Stimulated activated CD8-positive, alpha-beta memory T cell treated with anti-CD3 and anti-CD28 coated beads, Interleukin-12 subunit alpha, Interleukin-12 subunit beta, amount 100 ng/mL, for 4 hours (primary cell): ENCODE data around the gene FARP1.

Source experiments
- DNase-seq: peaks from one replicate; pipeline ENCODE4 v3.0.0-alpha.2; 2020; ENCODE audit warnings: low read depth

Gene FARP1

DNA sequence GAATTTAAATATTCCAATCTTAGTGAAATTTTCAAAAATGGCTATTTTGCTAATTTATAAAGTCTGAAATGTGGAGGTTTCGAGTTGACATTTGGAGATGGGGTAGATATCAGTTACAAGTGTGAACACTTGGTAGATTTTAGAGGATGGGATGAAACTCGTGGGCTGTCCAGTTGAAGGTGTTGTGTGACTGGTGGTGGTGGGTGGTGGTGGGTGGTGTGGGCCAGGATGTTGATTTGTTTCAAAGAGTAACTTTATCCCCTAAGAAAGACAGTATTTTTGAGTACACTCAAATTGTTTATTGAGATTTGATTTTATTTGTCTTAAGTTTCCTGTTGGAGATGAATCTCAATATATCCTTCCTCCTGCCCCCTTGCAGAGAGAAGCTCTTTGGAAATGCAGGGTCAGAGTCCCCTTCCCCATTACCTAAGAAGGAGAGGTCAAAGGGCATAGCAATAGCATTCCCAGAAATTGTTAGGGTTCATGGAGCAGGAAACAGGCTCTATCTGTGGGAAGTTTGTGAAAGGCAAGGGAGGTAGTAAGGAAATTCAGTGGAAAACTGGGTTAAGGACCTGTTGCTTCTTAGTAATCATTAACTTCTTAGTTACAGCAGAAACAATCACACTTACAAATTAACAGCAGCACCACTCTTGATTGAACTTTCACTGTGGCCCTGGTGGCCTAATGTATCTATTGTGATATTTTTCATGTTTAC, 167.7 kb downstream of the FARP1 start:
- DNase-seq = no peak

DNA sequence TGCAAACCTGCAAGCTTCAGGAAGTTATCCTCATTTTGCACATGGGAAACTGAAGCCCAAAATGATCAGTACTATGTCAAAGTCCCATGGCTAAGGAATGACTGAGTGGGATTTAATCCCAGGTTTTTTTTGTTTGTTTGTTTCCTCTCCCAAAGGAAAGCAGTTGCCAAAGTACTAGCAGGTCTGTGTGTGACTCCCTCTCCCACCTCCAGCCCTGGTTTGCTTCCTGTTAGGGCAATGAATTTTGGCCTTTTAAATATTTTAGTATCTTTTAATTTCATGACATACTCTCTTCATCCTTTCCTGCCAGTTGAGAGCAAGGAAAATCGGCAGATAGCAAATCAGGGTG, 168.3 kb downstream of the FARP1 start:
- no peak for DNase-seq

DNA sequence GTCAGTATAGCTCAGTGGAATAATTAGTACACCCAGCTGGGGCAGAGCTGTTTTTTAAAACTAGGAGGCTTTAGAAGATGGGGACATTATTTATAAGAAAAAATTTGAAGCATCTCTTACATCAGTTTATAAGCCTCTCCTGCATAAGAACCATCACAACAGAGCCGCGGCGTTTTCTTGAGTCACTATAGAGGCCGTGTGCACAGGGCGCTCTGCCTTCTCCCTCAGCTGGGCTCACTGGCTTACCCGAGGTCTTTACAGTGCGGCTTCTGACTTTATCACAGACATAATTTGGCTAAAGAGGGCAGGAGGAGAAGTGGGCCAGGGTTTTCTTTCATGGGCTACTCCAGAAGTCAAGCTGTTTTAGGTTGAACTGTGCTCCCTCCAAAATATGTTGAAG, 169.7 kb downstream of the FARP1 start:
- DNase-seq = no peak

DNA sequence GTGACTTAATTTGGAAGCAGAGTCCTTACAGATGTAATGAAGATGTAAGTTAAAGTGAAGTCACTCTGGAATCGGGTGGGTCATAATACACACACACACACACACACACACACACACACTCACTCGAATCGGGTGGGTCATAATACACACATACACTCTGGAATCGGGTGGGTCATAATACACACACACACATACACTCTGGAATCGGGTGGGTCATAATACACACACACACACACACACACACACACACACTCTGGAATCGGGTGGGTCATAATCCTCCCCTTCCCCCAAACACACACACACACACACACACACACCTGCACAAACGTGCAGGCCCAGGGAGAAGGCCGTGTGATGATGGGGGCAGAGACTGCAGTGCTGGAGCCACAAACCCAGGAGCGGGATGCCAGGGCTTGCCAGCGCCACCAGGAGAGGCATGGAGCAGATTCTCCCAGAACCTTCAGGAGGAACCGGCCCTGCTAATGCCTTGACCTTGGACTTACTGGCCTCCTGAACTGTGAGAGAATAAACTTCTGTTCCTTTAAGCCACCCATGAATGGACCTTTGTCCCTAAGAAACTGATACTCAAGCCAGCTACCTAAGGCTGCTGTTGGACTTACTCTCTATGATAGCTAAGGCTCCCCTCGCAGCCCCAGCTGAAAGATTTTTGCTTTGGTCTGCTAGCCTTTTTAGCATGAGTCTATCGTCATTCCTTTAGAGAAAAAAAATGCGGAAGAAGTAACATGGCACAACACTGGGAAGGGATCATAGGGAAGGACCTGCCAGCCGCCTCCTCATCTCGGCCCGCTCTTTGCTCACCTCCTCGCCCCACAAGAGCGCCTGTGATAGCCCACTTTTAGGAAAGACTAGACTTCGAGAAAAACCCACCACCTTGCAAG, 170.4 kb downstream of the FARP1 start:
- DNase-seq = no peak

DNA sequence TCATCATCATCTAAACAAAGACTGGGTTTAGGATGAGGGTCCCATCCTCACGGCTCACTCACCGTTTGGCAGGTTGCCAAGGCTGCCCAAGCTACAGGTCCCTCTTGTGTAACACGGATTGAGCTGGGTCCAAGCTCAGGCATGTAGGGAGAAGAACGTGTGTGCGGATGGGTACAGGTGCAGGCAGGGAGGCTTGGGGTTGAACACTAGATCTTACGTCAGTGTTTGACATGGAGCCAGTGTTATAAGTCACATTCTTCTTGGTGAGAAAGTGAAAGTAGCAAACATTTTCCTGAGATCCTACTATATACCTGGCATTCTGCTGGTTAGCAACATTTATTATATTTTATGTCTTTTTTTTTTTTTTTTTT, 171.0 kb downstream of the FARP1 start:
- DNase-seq = no peak

DNA sequence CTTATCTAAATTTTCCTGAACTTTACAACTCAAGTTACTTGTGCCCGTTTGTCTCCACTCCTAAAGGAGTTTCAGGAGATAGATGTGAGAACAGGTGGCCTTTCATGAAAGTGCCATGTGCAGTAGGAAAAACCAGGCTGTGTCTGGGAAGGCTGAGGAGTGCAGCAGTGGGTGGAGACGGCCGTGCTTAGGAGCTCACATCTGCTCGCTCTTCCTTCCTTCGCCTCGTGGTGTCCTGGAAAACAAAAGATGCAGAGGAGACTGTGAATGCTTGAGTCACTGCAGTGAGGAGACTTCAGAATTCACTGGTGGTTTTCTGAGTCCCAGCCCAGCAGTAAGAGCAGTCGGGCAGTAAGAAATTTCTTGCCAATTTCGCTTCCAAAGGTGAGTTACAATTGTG, 172.6 kb downstream of the FARP1 start:
- DNase-seq = no peak

DNA sequence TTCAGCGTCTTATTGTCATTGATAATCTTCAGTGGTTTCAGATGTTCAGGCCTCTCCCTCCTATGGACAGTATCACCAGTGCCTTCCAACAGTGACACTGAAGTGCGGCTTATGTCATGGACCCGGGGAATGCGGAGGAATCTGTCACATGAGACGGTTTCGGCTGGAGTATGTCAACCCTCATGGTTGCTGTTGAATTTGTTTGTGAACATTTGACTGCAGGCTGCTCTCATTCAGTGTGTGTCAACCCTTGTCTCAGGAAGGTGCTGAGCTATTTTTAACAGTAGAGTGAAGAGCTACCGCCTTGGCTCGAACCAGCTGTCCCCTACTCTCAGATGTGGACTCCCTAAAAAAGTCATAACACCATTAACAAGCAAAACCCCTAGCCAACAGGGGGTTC, 173.0 kb downstream of the FARP1 start:
- no peak for DNase-seq

DNA sequence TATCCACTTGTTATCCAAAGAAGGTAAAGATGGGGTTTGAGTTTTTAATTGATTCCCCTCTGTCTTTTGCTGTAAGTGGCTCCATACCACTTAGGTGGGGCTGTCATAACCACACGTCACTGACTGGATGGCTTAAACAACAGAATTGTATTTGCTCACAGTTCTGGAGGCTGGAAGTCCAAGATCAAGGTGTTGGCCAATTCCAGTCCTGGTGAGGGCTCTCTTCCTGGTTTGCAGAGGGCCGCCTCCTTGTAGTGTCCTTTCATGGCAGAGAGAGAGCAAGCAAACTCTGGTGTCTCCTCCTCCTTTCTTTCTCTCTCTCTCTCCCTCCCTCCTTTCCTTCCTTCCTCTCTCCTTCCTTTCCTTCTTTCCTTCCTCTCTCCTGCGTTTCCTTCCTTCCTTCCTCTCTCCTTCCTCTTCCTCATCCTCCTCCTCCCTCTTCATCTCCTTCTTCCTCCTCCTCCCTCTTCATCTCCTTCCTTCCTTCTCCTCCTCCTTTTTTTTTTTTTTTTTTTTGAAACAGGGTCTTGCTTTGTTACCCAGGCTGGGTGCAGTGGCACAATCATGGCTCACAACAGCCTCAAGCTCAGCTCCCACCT, 174.8 kb downstream of the FARP1 start:
- no peak for DNase-seq

DNA sequence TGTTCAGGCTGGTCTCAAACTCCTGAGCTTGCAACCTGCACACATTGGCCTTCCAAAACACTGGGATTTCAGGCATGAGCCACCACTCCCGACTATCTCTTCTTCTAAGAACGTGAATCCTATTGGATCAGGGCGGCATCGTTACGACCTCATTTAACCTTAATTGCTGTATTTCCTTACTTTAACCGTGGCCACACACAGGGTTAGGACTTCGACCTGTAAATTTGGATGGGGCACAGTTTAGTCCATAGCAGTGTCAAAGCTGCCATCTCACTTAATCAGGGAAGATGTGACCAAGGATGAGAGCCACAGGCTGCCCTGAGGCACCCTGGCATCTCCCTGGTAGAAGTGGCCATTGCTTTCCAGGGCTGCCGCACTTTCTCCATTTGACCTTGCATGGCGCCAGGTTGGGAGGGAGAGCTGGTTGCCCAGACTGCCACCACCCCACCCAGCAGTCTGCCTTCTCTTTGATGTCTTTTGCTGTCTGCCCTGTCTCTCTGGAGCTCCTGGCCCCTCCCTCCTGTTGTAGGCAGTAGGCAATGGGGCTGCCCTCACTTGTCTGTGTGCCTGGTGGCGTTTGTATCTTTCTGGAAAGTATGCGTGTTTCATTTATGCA, 175.5 kb downstream of the FARP1 start:
- DNase-seq = no peak

DNA sequence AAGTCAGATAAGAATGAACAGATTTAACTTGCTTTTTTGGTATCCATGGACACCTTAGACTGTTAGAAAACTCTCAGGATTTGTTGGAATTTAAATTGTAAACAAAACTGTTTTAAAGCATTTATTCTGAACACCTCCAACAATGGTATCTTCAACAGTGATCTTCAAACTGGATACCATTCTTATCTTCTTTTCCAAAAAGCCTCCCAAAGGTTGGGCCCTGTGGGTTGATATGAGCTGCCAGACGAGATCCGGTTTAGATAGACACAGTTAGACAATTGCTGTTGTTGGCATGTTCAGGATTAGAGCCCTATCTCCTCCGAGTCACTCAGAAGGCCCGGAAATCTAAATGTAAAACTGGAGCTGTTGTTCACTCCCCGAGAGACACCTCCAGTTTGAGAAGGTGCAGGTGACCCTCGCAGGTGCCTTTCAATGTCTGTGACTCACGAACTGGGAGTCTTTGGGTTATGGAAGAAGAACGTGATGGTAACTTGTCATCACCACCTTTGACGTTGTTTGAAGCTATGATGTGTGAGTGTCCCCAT, 177.7 kb downstream of the FARP1 start:
- DNase-seq = no peak

DNA sequence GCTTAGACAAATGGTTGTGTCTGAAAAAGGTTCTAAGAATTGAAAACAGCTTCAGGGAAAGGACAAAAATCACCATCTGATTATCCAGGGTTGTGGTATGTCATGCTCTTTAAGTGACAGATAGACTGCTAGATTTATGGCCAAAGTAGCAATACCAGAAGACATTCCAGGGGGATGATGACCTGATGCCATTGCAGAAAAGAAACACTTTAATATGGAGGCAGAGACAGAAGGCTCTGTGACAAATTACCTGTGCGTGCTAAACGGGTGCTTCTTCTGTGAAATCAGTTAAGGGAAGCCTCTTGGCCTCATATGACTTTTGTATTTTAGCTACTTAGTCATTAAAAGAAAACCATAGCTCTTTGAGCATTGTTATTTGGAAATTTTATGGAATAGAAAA, 178.5 kb downstream of the FARP1 start:
- no peak for DNase-seq

DNA sequence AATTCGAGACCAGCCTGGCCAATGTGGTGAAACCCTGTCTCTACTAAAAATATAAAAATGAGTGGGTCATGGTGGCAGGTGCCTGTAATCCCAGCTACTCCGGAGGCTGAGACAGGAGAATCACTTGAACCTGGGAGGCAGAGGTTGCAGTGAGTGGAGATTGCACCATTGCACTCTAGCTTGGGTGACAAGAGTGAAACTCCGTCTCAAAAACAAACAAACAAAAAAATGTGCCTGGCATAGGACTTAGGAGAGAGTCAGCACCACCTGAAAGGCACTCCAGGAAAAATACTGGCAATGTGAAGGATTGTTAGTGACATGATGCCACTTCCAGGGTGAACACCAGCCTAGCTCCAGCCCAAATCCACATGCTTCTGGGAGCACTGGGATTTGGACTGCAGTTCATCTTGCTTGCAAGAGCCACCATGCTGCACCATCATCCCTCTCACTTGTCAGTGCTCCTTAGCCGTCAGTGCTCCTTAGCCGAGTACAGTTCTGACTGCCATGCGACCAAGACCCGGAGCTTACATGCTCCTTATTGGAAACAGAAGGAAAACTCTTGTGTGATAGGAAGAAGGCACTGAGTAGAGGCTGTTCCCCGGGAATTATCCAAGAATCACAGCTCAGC, 179.3 kb downstream of the FARP1 start:
- DNase-seq = no peak

DNA sequence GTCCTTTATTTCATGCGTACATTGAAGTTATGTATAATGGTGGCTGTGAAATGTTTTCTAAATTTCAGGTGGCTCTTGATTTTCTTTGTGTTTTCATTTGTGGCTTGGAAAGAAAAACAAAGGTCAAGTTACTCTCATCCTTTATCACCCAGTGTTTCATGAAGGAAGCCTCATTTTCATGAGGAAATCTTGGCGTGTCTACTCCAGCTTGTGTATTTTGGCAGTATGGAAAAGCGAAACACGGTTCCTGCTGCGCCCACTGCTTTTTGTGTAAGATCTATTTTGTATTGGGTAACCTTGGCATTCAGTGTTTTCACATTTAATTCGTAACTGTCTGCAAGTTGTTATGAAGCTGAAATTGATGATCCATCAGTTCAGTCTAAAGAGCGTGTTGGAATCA, 181.2 kb downstream of the FARP1 start:
- DNase-seq = no peak

DNA sequence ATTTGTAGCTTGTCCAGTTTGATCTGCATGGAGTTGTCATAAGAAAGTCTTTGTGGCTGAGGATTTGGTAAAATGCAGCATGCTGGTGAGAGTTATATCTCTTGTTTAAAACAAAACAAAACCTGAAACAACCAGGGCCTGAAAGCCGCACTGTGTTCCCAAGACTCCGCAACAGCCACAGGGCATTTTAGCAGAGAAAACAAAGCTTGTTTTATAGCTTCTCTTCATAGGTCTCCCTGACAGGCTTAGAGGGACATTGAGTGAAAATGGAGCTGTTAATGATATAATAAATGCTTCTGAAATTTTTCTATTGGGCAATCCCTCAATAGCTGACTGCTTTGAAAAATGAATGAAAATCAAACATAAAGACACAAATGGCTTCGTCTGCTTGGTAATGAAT, 182.8 kb downstream of the FARP1 start:
- no peak for DNase-seq

DNA sequence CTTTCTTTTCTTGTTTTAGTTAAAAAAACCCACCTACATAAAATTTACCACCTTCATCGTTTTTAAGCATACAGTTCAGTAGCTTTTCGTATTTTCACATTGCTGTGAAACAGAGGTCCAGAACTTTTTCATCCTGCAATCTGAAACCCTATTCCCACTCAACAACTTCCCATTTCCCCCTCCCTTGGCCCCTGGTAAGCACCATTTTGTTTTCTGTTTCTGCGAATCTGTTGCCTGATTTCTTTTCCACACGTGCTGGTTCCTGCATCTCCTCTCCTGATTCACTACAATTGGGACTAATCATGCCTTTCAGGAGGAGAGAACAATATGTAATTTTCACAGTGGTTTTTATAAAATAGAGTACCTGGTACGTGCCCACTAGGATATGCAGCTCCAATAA, 183.4 kb downstream of the FARP1 start:
- no peak for DNase-seq

DNA sequence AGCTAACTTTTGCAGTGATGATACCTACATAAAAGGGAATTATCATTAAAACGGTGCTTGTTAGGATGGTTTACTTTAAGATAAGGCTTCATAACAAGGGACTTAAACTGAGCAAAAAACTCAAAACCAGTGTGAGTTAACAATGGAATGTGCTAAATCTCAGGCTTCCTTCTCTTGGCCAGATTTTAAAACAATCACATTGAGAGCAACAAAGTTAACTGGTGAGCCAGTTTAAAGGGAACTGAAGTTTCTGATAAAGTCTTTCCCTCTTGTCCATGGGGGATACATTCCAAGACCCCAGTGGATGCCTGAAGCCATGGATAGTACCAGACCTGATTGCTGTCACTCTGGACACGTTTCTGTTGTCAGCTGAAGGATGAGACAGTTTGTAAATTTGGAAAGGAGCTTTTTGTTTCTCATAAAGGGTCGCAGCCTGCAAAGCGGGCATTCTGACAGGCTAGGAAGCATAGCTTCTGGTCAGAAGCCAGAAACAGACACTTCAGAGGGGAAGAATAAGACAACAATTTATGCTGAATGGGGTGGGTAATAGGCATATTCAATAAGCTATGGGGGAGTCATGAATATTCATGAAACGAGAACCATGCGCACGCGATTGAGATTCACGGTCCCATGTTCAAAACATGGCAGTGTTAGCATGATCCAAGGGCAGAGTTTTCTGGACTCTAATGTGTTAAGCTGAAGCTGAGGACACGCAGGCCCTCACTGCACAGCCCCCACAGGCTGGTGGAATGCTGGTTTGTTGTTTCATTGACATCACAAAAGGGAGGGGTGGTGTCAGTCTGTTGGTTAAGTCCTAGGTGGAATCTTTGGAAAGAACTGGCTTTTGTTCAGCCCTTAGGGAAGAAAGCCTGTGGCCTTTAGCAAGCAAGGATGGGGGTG, 184.7 kb downstream of the FARP1 start:
- DNase-seq = no peak

DNA sequence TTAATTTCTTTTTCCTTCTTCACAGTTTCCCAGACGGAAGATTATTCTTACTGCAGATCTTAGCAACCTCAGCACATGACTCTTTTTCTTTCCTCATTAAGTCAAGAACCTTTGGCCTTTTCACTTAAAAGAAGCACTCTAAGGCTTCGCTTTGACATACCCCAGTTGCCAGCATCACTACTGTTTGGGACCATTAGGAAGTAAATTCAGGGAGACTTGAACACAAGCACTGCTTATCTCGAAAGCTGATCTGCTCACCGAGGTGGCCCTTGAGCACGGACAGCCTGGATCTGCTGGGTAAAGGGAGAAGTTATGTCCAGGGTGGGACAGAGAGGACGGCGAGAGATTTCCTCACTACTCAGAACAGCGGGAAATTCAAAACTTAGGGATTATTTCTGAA, 185.6 kb downstream of the FARP1 start:
- DNase-seq = no peak

DNA sequence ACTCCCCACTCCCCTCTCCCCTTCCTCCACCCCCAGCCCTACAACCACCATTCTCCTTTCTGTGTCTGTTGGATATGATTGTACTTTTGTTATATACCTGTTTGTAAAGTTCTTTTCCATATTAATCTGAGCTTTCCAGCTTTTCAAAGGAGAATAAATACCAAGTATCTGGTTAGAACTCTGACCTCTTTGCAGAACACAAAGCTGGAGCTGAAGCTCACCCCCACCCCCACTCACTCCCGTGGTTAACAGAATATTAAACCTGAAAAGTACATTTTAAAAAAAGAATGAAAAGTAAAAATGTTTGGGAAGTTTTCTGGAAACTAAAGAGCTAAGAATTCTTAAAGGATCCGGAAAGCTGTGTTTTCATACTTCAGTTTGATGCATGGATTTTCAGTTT, 189.3 kb downstream of the FARP1 start:
- DNase-seq = no peak

DNA sequence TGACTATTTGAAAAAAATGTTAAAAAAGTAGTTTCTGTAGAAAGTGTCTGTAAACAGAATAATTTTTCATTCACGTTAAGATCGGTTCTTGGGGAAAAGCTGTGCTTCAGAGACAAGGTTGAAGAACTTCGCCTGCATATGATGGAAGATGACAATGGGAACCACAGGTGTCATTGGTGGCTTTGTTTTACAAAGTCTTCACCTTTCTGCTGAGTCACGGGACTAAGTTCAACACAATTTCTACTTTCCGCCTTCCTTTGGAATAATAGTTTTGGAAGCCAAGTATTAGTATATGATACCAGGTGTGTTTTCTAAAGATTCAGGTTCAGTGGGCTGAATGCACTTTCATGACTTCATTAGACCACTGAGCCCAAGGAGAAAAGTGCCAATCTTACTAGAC, 189.8 kb downstream of the FARP1 start:
- no peak for DNase-seq

DNA sequence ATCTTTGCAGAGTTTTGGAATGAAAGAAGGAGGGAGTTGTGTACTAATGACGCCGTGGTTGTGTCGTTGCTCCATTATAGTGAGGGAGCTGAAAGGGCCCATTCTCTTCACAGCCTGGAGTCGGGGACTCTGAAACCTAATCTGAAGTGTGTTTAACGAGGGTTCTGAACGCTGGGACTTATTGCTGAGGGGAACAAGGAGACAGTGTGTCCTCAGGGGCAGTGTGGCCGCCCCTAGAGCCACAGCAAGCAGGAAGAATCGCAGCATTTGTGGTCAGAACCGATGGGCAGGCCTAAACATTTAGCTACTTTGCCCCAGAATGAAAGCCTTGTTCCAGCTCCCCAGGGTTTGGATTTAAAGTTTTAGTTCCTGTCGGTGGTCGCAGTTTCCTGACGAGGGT, 190.6 kb downstream of the FARP1 start:
- DNase-seq = no peak

DNA sequence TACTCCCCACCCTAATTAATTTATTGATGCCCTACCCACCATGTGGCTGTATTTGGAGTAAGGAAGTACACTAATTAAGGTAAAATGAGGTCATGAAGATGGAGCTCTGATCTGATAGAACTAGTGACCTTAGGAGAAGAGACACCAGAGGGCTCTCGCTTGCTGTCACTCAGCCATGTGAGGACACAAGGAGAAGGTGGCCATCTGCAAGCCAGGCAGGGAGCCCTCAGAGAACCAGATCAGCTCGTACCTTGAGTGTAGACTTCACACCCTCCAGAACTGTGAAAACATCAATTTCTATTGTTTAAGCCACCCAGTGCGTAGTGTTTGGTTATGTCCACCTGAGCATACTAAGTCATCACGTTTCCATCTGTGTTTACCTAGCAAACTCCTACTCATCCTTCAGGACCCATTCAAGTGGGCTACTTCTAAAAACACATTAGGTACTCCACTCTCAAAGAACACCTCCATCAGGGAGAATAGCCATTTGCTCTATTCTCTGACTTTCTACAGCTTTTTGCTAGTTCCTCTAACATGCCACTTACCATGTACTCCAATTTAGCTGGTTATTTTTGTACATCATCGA, 191.8 kb downstream of the FARP1 start:
- no peak for DNase-seq
